ENCODE data around the gene SUPT16H. TPM values are rescaled to one million over a fixed set of nuclear protein-coding genes. Genes with fewer than 3 reads are reported as not detected.
A peak's percentile ranks its signal among the peaks of the same experiment; 100 is the strongest.

SUPT16H gene
- total and polyA plus RNA-seq, 2 of the 13 experiments (the other 11 are each of a cell fraction or from before 2014, with no cell fraction given): 77.5 to 230 TPM

DNA sequence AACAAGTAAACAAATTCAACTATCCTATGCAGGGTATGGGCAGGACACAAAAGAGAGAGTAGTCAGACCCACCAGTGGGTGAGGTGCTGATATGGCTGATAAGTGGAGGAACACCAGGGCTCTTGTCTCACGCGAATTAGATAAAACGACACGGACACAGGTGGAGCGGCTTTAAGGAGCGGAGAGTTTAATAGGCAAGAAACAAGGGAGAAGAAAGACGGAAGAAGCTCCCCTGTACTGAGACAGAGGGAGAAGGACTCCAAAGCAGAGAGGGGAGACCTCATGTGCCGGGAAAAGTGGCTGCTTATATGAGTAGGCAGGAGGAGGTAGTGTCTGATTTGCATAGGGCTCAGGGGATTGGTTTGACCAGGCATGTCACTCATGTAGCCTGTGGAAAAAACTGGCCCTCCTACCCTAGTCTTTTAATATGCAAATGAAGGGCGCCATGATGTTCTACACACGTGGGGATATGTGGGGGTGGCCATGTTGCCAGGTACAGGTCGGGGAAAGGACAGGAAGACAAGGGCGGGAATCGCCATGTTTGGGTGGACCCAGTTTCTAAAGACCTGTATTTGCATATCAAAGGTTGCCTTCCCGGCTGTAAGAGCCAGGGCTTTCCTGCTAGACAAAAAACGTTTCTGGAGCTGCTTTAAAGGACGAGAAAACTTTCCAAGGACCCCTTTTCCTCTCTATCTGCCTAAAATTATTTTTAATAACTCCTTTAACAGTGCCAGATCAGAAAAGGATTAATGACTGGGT lies 75.2 kb downstream of the SUPT16H start (continued):
- 0 out of 4 replicates have a peak, but pooled peaks of 1 of the 2 experiments have one; percentile 12 for TF ChIP-seq EP300 (IDR thresholded peaks at IDR 0.05; ENCODE audit: low read depth in 2 of 2, low read length in 2 of 2)
- TF ChIP-seq EP300 (CRISPR knock-in tag; IDR thresholded peaks at IDR 0.05; ENCODE audit: borderline replicate concordance): no peak
- no peak for TF ChIP-seq ZNF10 (CRISPR knock-in tag; IDR thresholded peaks at IDR 0.05; ENCODE audit: borderline replicate concordance, low read depth)
- TF ChIP-seq ZNF260 (CRISPR knock-in tag; IDR thresholded peaks at IDR 0.05; ENCODE audit: borderline replicate concordance, low read depth): no peak
- TF ChIP-seq RBFOX2 (IDR thresholded peaks at IDR 0.05; ENCODE audit: low read depth, low read length): peak; percentile 55; the same call in 1 of the 2 replicates
- TF ChIP-seq, protein P1, sequence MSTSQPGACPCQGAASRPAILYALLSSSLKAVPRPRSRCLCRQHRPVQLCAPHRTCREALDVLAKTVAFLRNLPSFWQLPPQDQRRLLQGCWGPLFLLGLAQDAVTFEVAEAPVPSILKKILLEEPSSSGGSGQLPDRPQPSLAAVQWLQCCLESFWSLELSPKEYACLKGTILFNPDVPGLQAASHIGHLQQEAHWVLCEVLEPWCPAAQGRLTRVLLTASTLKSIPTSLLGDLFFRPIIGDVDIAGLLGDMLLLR (CRISPR knock-in tag; IDR thresholded peaks at IDR 0.05): peak; percentile 75; the same call in 1 of the 2 replicates
- TF ChIP-seq ZNF510 (CRISPR knock-in tag; IDR thresholded peaks at IDR 0.05; ENCODE audit: low read depth): no peak
- TF ChIP-seq FOSL1 (CRISPR knock-in tag; IDR thresholded peaks at IDR 0.05; ENCODE audit: borderline replicate concordance): no peak
- no peak for TF ChIP-seq ATM (IDR thresholded peaks at IDR 0.05; ENCODE audit: borderline replicate concordance)
- TF ChIP-seq NR2F2 (IDR thresholded peaks at IDR 0.05; ENCODE audit: borderline replicate concordance, low read depth): 0 out of 2 replicates have a peak, but pooled peaks have one; percentile 22
- no peak for TF ChIP-seq ZNF563 (CRISPR knock-in tag; IDR thresholded peaks at IDR 0.05)
- TF ChIP-seq AHR (CRISPR knock-in tag; IDR thresholded peaks at IDR 0.05): no peak
- no peak for TF ChIP-seq SNRNP70 (IDR thresholded peaks at IDR 0.05; ENCODE audit: low read depth, low read length)
- no peak for TF ChIP-seq KLF13 (CRISPR knock-in tag; IDR thresholded peaks at IDR 0.05)
- TF ChIP-seq, protein P2, sequence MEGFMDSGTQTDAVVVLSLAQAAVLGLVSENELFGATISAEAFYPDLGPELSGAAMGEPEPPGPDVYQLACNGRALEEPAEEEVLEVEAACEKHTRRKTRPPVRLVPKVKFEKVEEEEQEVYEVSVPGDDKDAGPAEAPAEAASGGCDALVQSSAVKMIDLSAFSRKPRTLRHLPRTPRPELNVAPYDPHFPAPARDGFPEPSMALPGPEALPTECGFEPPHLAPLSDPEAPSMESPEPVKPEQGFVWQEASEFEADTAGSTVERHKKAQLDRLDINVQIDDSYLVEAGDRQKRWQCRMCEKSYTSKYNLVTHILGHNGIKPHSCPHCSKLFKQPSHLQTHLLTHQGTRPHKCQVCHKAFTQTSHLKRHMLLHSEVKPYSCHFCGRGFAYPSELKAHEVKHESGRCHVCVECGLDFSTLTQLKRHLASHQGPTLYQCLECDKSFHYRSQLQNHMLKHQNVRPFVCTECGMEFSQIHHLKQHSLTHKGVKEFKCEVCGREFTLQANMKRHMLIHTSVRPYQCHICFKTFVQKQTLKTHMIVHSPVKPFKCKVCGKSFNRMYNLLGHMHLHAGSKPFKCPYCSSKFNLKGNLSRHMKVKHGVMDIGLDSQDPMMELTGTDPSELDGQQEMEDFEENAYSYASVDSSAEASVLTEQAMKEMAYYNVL (CRISPR knock-in tag; IDR thresholded peaks at IDR 0.05; ENCODE audit: borderline replicate concordance): no peak
- TF ChIP-seq, protein P3, sequence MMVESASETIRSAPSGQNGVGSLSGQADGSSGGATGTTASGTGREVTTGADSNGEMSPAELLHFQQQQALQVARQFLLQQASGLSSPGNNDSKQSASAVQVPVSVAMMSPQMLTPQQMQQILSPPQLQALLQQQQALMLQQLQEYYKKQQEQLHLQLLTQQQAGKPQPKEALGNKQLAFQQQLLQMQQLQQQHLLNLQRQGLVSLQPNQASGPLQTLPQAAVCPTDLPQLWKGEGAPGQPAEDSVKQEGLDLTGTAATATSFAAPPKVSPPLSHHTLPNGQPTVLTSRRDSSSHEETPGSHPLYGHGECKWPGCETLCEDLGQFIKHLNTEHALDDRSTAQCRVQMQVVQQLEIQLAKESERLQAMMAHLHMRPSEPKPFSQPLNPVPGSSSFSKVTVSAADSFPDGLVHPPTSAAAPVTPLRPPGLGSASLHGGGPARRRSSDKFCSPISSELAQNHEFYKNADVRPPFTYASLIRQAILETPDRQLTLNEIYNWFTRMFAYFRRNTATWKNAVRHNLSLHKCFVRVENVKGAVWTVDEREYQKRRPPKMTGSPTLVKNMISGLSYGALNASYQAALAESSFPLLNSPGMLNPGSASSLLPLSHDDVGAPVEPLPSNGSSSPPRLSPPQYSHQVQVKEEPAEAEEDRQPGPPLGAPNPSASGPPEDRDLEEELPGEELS (CRISPR knock-in tag; IDR thresholded peaks at IDR 0.05): peak; percentile 53
- TF ChIP-seq, protein P4, sequence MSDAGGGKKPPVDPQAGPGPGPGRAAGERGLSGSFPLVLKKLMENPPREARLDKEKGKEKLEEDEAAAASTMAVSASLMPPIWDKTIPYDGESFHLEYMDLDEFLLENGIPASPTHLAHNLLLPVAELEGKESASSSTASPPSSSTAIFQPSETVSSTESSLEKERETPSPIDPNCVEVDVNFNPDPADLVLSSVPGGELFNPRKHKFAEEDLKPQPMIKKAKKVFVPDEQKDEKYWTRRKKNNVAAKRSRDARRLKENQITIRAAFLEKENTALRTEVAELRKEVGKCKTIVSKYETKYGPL (CRISPR knock-in tag; IDR thresholded peaks at IDR 0.05): peak; percentile 36; the same call in 1 of the 2 replicates
- no peak for TF ChIP-seq ZNF496 (CRISPR knock-in tag; IDR thresholded peaks at IDR 0.05; ENCODE audit: insufficient replicate concordance)
- TF ChIP-seq ZNF441 (CRISPR knock-in tag; IDR thresholded peaks at IDR 0.05; ENCODE audit: borderline replicate concordance): no peak; the same call in 1 of the 2 replicates
- TF ChIP-seq HNF4G (IDR thresholded peaks at IDR 0.05; ENCODE audit: borderline replicate concordance, low read depth, low read length): peak; percentile 36; the same call in 1 of the 2 replicates
- no peak for TF ChIP-seq HNF4G (CRISPR knock-in tag; IDR thresholded peaks at IDR 0.05; ENCODE audit: borderline replicate concordance, low read depth)
- peak; percentile 2; the same call in 1 of the 2 replicates for TF ChIP-seq ZNF556 (CRISPR knock-in tag; IDR thresholded peaks at IDR 0.05; ENCODE audit: borderline replicate concordance)

All from HepG2 (cell line).